Ovary (tissue), 9 donors: ENCODE data around the gene OAS3. TPM values are rescaled to one million over a fixed set of nuclear protein-coding genes. Genes with fewer than 3 reads are reported as not detected.

Source experiments
- DNase-seq, 5 donors: peaks; one replicate each; pipeline ENCODE4 v3.0.0-alpha.2; 2019 to 2020
- H3K27ac ChIP-seq, 2 donors: fragments of 200-600 bp; one replicate each; pipeline versions ENCODE4 v1.5.1 to v1.8.0; 2019 to 2022
- H3K27me3 ChIP-seq: fragments of 200-600 bp; one replicate; pipeline ENCODE4 v1.8.0; 2022
- H3K36me3 ChIP-seq: fragments of 200-600 bp; sonication (generic); one replicate; pipeline ENCODE4 v1.5.1; 2019
- H3K4me1 ChIP-seq: one replicate; pipeline ENCODE4 v1.8.1; 2013; ENCODE audit warnings: mild to moderate bottlenecking, moderate library complexity; ENCODE audit not compliant: insufficient read depth
- H3K4me3 ChIP-seq: fragments of 200-600 bp; sonication (generic); one replicate; pipeline ENCODE4 v1.5.1; 2017
- H3K9me3 ChIP-seq, 2 donors: fragments of 200-600 bp in 1 of 2; sonication (generic) in 1 of 2; one replicate each; pipeline versions ENCODE4 v1.5.1 to v1.8.1; 2013 to 2019; ENCODE audit warnings: mild to moderate bottlenecking in 1 of 2, moderate library complexity in 1 of 2
- CTCF ChIP-seq, 3 donors: fragments of 450-650 bp in 2 of 3; fragments of 200-600 bp in 1 of 3; IDR thresholded peaks; one replicate each; pipeline versions ENCODE4 v1.5.1 to v1.8.0; 2016 to 2022; ENCODE audit warnings: antibody characterized with exemption in 3 of 3, mild to moderate bottlenecking in 1 of 3
- EP300 ChIP-seq: sonication (generic); formaldehyde crosslinking; IDR thresholded peaks from one replicate; pipeline ENCODE4 v1.6.1; 2017; ENCODE audit warnings: antibody characterized with exemption
- POLR2A ChIP-seq: fragments of 450-650 bp; IDR thresholded peaks from one replicate; pipeline ENCODE4 v1.6.1; 2017; ENCODE audit warnings: antibody characterized with exemption, mild to moderate bottlenecking, moderate library complexity
- WGBS, 3 donors: extraction: QIAGEN DNeasy Blood & Tissue Kit in 1 of 3; methylation state at CpG; one replicate each; pipeline versions ENCODE4 v1.1.5 to v1.1.7; 2013 to 2017; 5-methylcytosine and 5-hydroxymethylcytosine counted together
- intact Hi-C, 4 donors: fragments of 100-400 bp; cut with DNase I; formaldehyde crosslinking; loops; one replicate each; pipeline versions ENCODE4 v1.11.0 to v1.15.1; 2022 to 2023
- polyA plus RNA-seq, 2 donors: library from polyadenylated mRNA; stranded (reverse); fragments of 200-250 nt in 1 of 2; fragments of 350-450 nt in 1 of 2; fragmentation: Illumina TruSeq in 1 of 2; extraction: RNeasy Lipid Tissue Mini Kit (QIAGEN cat#74804) in 1 of 2; gene quantifications; one replicate each; pipeline ENCODE4 v1.2.3, GENCODE V29; 2013 to 2014
- total RNA-seq, 7 donors: library from RNA; depleted of rRNA in 2 of 7; stranded (reverse); fragments of >200 nt in 2 of 7; fragmentation: NEBNext Ultra II Directional in 3 of 7; extraction: Animal tissue kit (Norgen Biotek cat#: 25700) in 3 of 7; gene quantifications; one replicate each; pipeline versions ENCODE4 v1.1.0 to v1.2.4, GENCODE V29; 2016 to 2023
- donor health status: DM: no; HTN: no; CAD: no; lungs with moderate emphysema.
- donor health status: DM: no; HTN: no; CAD: no.
- donor health status: Bipolar disorder and iron deficiency.
- donor health status: DM: yes; HTN: yes; CAD: no.
- donor health status: DM: no; HTN: no; CAD: no.
- donor health status: DM: yes; HTN: yes; CAD: no.

Gene OAS3
- total and polyA plus RNA-seq, 9 donors = 2.3 to 26.2 (median 7.9) TPM

GRCh38 chr12:113007166-113007565 is 68.9 kb downstream of the OAS3 start:
- Histone ChIP-seq H3K27ac (no peak overlapping the region), H3K4me3 (no peak overlapping the region), H3K4me1 (no peaks in the 10 kb centered on the region), H3K9me3 (no peaks in the 10 kb centered on the region), H3K27me3 (no peaks in the 10 kb centered on the region), H3K36me3 (no peaks in the 10 kb centered on the region)
- WGBS, 3 donors = 50 to 78% (median 60%) methylated on average over 4 of the region's 4 CpGs
- no peak for TF ChIP-seq CTCF (IDR thresholded peaks at IDR 0.05)
- TF ChIP-seq EP300 = no peak
- no peak for TF ChIP-seq POLR2A
- DNase-seq = no peak
- intact Hi-C loops = no loop called here

- WGBS, 3 donors = 74 to 79% (median 78%) methylated on average over 2 of the region's 2 CpGs
- TF ChIP-seq POLR2A = no peak
- TF ChIP-seq CTCF (IDR thresholded peaks at IDR 0.05) = no peak
- no peak for TF ChIP-seq EP300
- DNase-seq = no peak
- Histone ChIP-seq H3K27me3 (no peaks in the 10 kb centered on the region), H3K27ac (no peak overlapping the region), H3K36me3 (no peaks in the 10 kb centered on the region), H3K4me3 (no peak overlapping the region), H3K9me3 (no peaks in the 10 kb centered on the region), H3K4me1 (no peaks in the 10 kb centered on the region)
- intact Hi-C loops = no loop called here
Measured at GRCh38 chr12:113010701-113011100, 72.4 kb downstream of the OAS3 start.

- WGBS, 3 donors = 44 to 64% (median 45%) methylated on average over 9 of the region's 9 CpGs
- no peak overlapping the region for H3K27ac ChIP-seq
- DNase-seq = no peak
- H3K4me3 ChIP-seq = no peak overlapping the region
- H3K36me3 ChIP-seq = no peaks in the 10 kb centered on the region
- TF ChIP-seq EP300 (no peak), POLR2A (no peak), CTCF (IDR thresholded peaks at IDR 0.05) (no peak)
- no peaks in the 10 kb centered on the region for H3K27me3 ChIP-seq
- intact Hi-C loops = no loop called here
- no peaks in the 10 kb centered on the region for H3K9me3 ChIP-seq
- no peaks in the 10 kb centered on the region for H3K4me1 ChIP-seq
Measured at GRCh38 chr12:113014565-113014964, 76.3 kb downstream of the OAS3 start.

GRCh38 chr12:113016796-113017195 is 78.5 kb downstream of the OAS3 start:
- H3K4me1 ChIP-seq = no peaks in the 10 kb centered on the region
- H3K27me3 ChIP-seq = no peaks in the 10 kb centered on the region
- intact Hi-C loops = no loop called here
- H3K4me3 ChIP-seq = no peak overlapping the region
- 75 to 79% (median 76%) methylated on average over 5 of the region's 5 CpGs for WGBS, 3 donors
- H3K27ac ChIP-seq = no peak overlapping the region
- no peaks in the 10 kb centered on the region for H3K9me3 ChIP-seq
- H3K36me3 ChIP-seq = no peaks in the 10 kb centered on the region
- TF ChIP-seq CTCF (IDR thresholded peaks at IDR 0.05) = no peak
- no peak for TF ChIP-seq EP300
- no peak for TF ChIP-seq POLR2A
- DNase-seq = no peak

- no peaks in the 10 kb centered on the region for H3K4me1 ChIP-seq
- H3K27me3 ChIP-seq = no peaks in the 10 kb centered on the region
- no peaks in the 10 kb centered on the region for H3K9me3 ChIP-seq
- H3K4me3 ChIP-seq = no peak overlapping the region
- intact Hi-C loops = no loop called here
- H3K27ac ChIP-seq = no peak overlapping the region
- no peaks in the 10 kb centered on the region for H3K36me3 ChIP-seq
- DNase-seq = no peak
- TF ChIP-seq POLR2A = no peak
- TF ChIP-seq EP300 = no peak
- no peak for TF ChIP-seq CTCF (IDR thresholded peaks at IDR 0.05)
- 36 to 47% (median 41%) methylated on average over 4 of the region's 4 CpGs for WGBS, 3 donors
Measured at GRCh38 chr12:113019025-113019424, 80.8 kb downstream of the OAS3 start.
